Measurements from ENCODE around the gene SYNC. TPM values are rescaled to one million over a fixed set of nuclear protein-coding genes. Genes with fewer than 3 reads are reported as not detected.

The SYNC gene
- total RNA-seq, 1 experiment from 2014 or later: 2.8 TPM

DNA sequence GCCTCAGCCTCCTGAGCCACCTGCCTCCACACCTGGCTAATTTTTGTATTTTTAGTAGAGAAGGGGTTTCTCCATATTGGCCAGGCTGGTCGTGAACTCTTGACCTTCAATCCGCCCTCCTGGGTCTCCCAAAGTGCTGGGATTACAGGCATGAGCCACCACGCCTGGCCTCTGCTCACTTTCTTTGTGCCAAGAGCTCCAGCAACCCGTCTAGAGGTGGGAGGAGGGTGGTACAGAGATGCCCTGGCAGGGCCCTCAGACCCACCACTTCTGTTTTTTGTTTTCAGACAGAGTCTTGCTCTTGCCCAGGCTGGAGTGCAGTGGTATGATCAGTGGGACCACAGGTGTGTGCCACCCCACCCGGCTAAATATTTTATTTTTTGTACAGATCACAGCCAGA is 6.9 kb upstream of the SYNC start:
- peaks cover 16% of the 10 kb centered on the region for H3K4me1 ChIP-seq (replicated peaks; ENCODE audit: insufficient read depth)
- H3K4me2 ChIP-seq: no peak overlapping the region
- no peaks in the 10 kb centered on the region for H3K79me2 ChIP-seq (ENCODE audit: low read depth)
- H4K20me1 ChIP-seq (ENCODE audit: insufficient read depth): no peaks in the 10 kb centered on the region
- BruUV-seq (replicated peaks): no TSS peak
- H3K27me3 ChIP-seq (ENCODE audit: insufficient read depth, low read depth): no peaks in the 10 kb centered on the region
- no peak overlapping the region for H2AFZ ChIP-seq
- no peak for TF ChIP-seq EZH2 (IDR thresholded peaks at IDR 0.05; ENCODE audit: low read depth)
- TF ChIP-seq, protein P1, sequence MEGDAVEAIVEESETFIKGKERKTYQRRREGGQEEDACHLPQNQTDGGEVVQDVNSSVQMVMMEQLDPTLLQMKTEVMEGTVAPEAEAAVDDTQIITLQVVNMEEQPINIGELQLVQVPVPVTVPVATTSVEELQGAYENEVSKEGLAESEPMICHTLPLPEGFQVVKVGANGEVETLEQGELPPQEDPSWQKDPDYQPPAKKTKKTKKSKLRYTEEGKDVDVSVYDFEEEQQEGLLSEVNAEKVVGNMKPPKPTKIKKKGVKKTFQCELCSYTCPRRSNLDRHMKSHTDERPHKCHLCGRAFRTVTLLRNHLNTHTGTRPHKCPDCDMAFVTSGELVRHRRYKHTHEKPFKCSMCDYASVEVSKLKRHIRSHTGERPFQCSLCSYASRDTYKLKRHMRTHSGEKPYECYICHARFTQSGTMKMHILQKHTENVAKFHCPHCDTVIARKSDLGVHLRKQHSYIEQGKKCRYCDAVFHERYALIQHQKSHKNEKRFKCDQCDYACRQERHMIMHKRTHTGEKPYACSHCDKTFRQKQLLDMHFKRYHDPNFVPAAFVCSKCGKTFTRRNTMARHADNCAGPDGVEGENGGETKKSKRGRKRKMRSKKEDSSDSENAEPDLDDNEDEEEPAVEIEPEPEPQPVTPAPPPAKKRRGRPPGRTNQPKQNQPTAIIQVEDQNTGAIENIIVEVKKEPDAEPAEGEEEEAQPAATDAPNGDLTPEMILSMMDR (conservative IDR thresholded peaks at IDR 0.05): no peak
- H3K4me3 ChIP-seq: no peak overlapping the region
- DNase-seq: no peak
- ChIA-PET CTCF (no interaction called here), POLR2A (ENCODE audit: unreplicated experiment) (no interaction called here)
- H3K36me3 ChIP-seq (ENCODE audit: low read depth): no peaks in the 10 kb centered on the region
- H3K27ac ChIP-seq: no peak overlapping the region
- H3K9me3 ChIP-seq (ENCODE audit: insufficient read depth, low read depth): no peaks in the 10 kb centered on the region
- no peaks in the 10 kb centered on the region for H3K9me2 ChIP-seq (ENCODE audit: insufficient read depth)
- peaks cover 6% of the 10 kb centered on the region for H3F3A ChIP-seq (ENCODE audit: insufficient read depth, low read depth)
- intact Hi-C loops (cut with micrococcal nuclease; ENCODE audit: unreplicated experiment): no loop called here

DNA sequence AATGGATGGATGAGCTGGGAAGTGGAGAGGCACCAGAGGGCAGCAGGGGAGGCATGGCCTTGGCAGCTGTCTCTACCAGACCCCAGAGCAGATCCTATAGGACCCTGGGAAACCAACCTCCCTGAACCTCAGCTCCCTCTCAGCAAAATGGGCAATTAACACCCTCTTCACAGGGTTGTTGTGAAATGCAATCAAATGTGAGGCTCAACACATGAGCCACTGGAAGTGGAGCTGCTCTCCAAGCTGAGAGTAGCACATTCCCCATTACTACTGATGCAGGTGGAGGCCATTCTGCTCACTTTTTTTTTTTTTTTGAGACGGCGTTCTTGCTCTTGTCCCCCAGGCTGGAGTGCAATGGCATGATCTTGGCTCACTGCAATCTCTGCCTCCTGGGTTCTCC is 6.5 kb upstream of the SYNC start:
- Histone ChIP-seq H3F3A (ENCODE audit: insufficient read depth, low read depth) (peaks cover 2% of the 10 kb centered on the region; the same call in 1 of the 2 replicates), H3K79me2 (ENCODE audit: low read depth) (no peaks in the 10 kb centered on the region), H3K27ac (no peak overlapping the region), H4K20me1 (ENCODE audit: insufficient read depth) (no peaks in the 10 kb centered on the region), H3K4me2 (no peak overlapping the region), H3K36me3 (ENCODE audit: low read depth) (no peaks in the 10 kb centered on the region), H3K4me3 (no peak overlapping the region), H3K27me3 (ENCODE audit: insufficient read depth, low read depth) (no peaks in the 10 kb centered on the region), H3K4me1 (replicated peaks; ENCODE audit: insufficient read depth) (peaks cover 12% of the 10 kb centered on the region), H3K9me3 (ENCODE audit: insufficient read depth, low read depth) (no peaks in the 10 kb centered on the region), H3K9me2 (ENCODE audit: insufficient read depth) (no peaks in the 10 kb centered on the region), H2AFZ (no peak overlapping the region)
- POLR2A ChIA-PET (ENCODE audit: unreplicated experiment): no interaction called here
- TF ChIP-seq, protein P1 (conservative IDR thresholded peaks at IDR 0.05): no peak
- TF ChIP-seq EZH2 (IDR thresholded peaks at IDR 0.05; ENCODE audit: low read depth): no peak
- BruUV-seq (replicated peaks): no TSS peak
- DNase-seq: no peak
- CTCF ChIA-PET: interaction anchor here (0.7 kb wide), 1 partner anchor 327 kb away, joined by 3 read pairs; no protein-coding TSS in a partner anchor
- intact Hi-C loops (cut with micrococcal nuclease; ENCODE audit: unreplicated experiment): no loop called here

DNA sequence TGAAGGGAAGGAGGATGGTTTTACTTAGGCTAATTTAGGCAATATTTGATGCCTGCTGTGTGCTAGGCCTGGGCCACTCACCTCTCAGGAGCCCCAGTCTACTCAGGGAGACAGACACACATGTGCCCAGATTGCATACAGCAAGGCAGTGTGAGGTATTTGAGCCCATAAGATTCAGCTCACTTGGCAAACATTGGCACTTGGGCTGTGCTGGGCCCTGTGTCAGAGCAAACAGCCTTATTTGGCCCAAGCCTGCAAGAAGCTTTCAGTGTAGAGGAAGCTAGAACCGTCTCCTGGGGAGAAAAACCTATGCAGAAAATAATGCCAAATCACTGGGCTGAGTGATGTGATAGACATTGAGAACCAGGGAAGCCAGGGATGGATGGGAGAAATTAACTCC is 3.9 kb upstream of the SYNC start:
- TF ChIP-seq EZH2 (IDR thresholded peaks at IDR 0.05; ENCODE audit: low read depth): no peak
- TF ChIP-seq, protein P1 (conservative IDR thresholded peaks at IDR 0.05): no peak
- no peak for DNase-seq
- Histone ChIP-seq H3K27me3 (ENCODE audit: insufficient read depth, low read depth) (no peaks in the 10 kb centered on the region), H2AFZ (no peak overlapping the region), H3F3A (ENCODE audit: insufficient read depth, low read depth) (peaks cover 4% of the 10 kb centered on the region; the same call in 1 of the 2 replicates), H3K4me2 (no peak overlapping the region), H3K9me2 (ENCODE audit: insufficient read depth) (no peaks in the 10 kb centered on the region), H3K79me2 (ENCODE audit: low read depth) (no peaks in the 10 kb centered on the region), H3K9me3 (ENCODE audit: insufficient read depth, low read depth) (no peaks in the 10 kb centered on the region), H3K36me3 (ENCODE audit: low read depth) (no peaks in the 10 kb centered on the region), H4K20me1 (ENCODE audit: insufficient read depth) (no peaks in the 10 kb centered on the region), H3K4me3 (no peak overlapping the region), H3K4me1 (replicated peaks; ENCODE audit: insufficient read depth) (peaks cover 14% of the 10 kb centered on the region), H3K27ac (no peak overlapping the region)
- intact Hi-C loops (cut with micrococcal nuclease; ENCODE audit: unreplicated experiment): no loop called here
- ChIA-PET POLR2A (ENCODE audit: unreplicated experiment) (no interaction called here), CTCF (no interaction called here)
- BruUV-seq (replicated peaks): no TSS peak
